IMR-90 (cell line): ENCODE measurements around the gene TPO. TPM values are rescaled to one million over a fixed set of nuclear protein-coding genes. Genes with fewer than 3 reads are reported as not detected.

Experiments
- ATAC-seq: fragments of 200-7000 bp; cut with Tn5 transposase; 2 replicates; pipeline ENCODE4 v1.9.1; 2020; ENCODE audit warnings: low read depth, mild to moderate bottlenecking, moderate library complexity
- BruUV-seq: library from RNA; stranded (reverse); fragments of 400-500 nt; replicated peaks from 2 replicates; lab custom pipeline; 2021; lab: Mats Ljungman, UMichigan
- CTCF ChIA-PET: fragments of 300-600 bp; formaldehyde crosslinking; extraction: SDS; loops from one replicate; lab custom pipeline; 2021; ENCODE audit warnings: antibody characterized with exemption; lab: Yijun Ruan, JAX
- POLR2A ChIA-PET: fragments of 300-600 bp; sonication (Branson Sonifier 250); formaldehyde crosslinking; loops from one replicate; lab custom pipeline; 2022; ENCODE audit warnings: antibody characterized with exemption; ENCODE audit not compliant: unreplicated experiment; lab: Charles Lee
- DNase-seq: peaks from one replicate; pipeline ENCODE4 v3.0.0; 2013
- H2AFZ ChIP-seq: replicated peaks from 2 replicates; pipeline ENCODE3; 2013; ENCODE audit warnings: low read length, mild to moderate bottlenecking; ENCODE audit not compliant: poor library complexity
- H2AK5ac ChIP-seq: 2 replicates; pipeline ENCODE4 v1.6.1; 2013; ENCODE audit warnings: low read depth, low read length, inconsistent platforms
- H2AK9ac ChIP-seq: replicated peaks from 2 replicates; pipeline ENCODE3; 2013; ENCODE audit warnings: mild to moderate bottlenecking, low read depth, low read length, moderate library complexity; ENCODE audit not compliant: poor library complexity
- H2BK120ac ChIP-seq: 2 replicates; pipeline ENCODE4 v1.6.1; 2013; ENCODE audit warnings: low read depth, low read length, inconsistent platforms
- H2BK15ac ChIP-seq: 3 replicates; pipeline ENCODE4 v1.6.1; 2013; ENCODE audit warnings: low read depth, low read length, inconsistent platforms
- H2BK20ac ChIP-seq: 2 replicates; pipeline ENCODE4 v1.6.1; 2013; ENCODE audit warnings: low read depth, mild to moderate bottlenecking, inconsistent platforms, low read length, moderate library complexity
- H2BK5ac ChIP-seq: 2 replicates; pipeline ENCODE4 v1.6.1; 2013; ENCODE audit warnings: mild to moderate bottlenecking, low read depth, low read length, inconsistent platforms; ENCODE audit not compliant: poor library complexity, severe bottlenecking
- H3K14ac ChIP-seq: replicated peaks from 2 replicates; pipeline ENCODE4 v1.6.1; 2013; ENCODE audit warnings: low read depth, low read length, inconsistent platforms
- H3K18ac ChIP-seq: 2 replicates; pipeline ENCODE4 v1.6.1; 2013; ENCODE audit warnings: low read depth, low read length, control low read depth
- H3K23ac ChIP-seq: 2 replicates; pipeline ENCODE4 v1.6.1; 2013; ENCODE audit warnings: low read depth, low read length, inconsistent platforms
- H3K27ac ChIP-seq: 2 replicates; pipeline ENCODE4 v1.5.1; 2013; ENCODE audit warnings: mild to moderate bottlenecking, control low read depth, low read length; ENCODE audit not compliant: insufficient read depth
- H3K27me3 ChIP-seq: 2 replicates; pipeline ENCODE4 v1.6.1; 2013; ENCODE audit warnings: low read length; ENCODE audit not compliant: control insufficient read depth, insufficient read depth
- H3K36me3 ChIP-seq: 2 replicates; pipeline ENCODE4 v1.6.1; 2013; ENCODE audit warnings: low read length, mixed read lengths; ENCODE audit not compliant: control insufficient read depth, insufficient read depth
- H3K4ac ChIP-seq: 2 replicates; pipeline ENCODE4 v1.6.1; 2013; ENCODE audit warnings: low read depth, low read length, inconsistent platforms
- H3K4me1 ChIP-seq: 2 replicates; pipeline ENCODE4 v1.6.1; 2013; ENCODE audit warnings: low read length, mixed read lengths; ENCODE audit not compliant: control insufficient read depth, insufficient read depth
- H3K4me2 ChIP-seq: 2 replicates; pipeline ENCODE4 v1.6.1; 2013; ENCODE audit warnings: low read depth, mild to moderate bottlenecking, control low read depth, low read length, moderate library complexity
- H3K4me3 ChIP-seq: 2 replicates; pipeline ENCODE4 v1.5.1; 2013; ENCODE audit warnings: low read depth, mild to moderate bottlenecking, control low read depth, low read length, moderate library complexity; ENCODE audit not compliant: insufficient read depth
- H3K56ac ChIP-seq: 2 replicates; pipeline ENCODE4 v1.6.1; 2013; ENCODE audit warnings: low read length, inconsistent platforms; ENCODE audit not compliant: insufficient read depth; ENCODE audit errors: extremely low read depth
- H3K79me1 ChIP-seq, 2 experiments: 2 replicates each; pipeline ENCODE4 v1.6.1; 2013; ENCODE audit warnings: low read length in 2 of 2, inconsistent platforms in 1 of 2, low read depth in 1 of 2
- H3K9ac ChIP-seq: 2 replicates; pipeline ENCODE4 v1.6.1; 2013; ENCODE audit warnings: low read depth, low read length, control low read depth
- H3K9me1 ChIP-seq: 2 replicates; pipeline ENCODE4 v1.6.1; 2013; ENCODE audit warnings: low read length, inconsistent platforms; ENCODE audit not compliant: insufficient read depth
- H3K9me3 ChIP-seq: 2 replicates; pipeline ENCODE4 v1.6.1; 2013; ENCODE audit warnings: low read length; ENCODE audit not compliant: control insufficient read depth, insufficient read depth
- H4K20me1 ChIP-seq: 2 replicates; pipeline ENCODE4 v1.6.1; 2013; ENCODE audit warnings: low read length, inconsistent platforms; ENCODE audit not compliant: insufficient read depth
- H4K5ac ChIP-seq: 2 replicates; pipeline ENCODE4 v1.6.1; 2013; ENCODE audit warnings: mild to moderate bottlenecking, low read depth, low read length, control low read depth
- H4K8ac ChIP-seq, 2 experiments: 2 replicates each; pipeline ENCODE4 v1.6.1; 2013; ENCODE audit warnings: low read depth in 2 of 2, low read length in 2 of 2, control low read depth in 1 of 2, inconsistent platforms in 1 of 2
- H4K91ac ChIP-seq: 2 replicates; pipeline ENCODE4 v1.6.1; 2013; ENCODE audit warnings: low read depth, low read length, inconsistent platforms; ENCODE audit not compliant: insufficient read depth
- POLR2A ChIP-seq: IDR thresholded peaks from 2 replicates; pipeline ENCODE4 v1.6.1; 2012; ENCODE audit warnings: mild to moderate bottlenecking, low read depth, low read length
- RFX5 ChIP-seq: IDR thresholded peaks from 2 replicates; pipeline ENCODE4 v1.8.0; 2012; ENCODE audit warnings: low read depth, mild to moderate bottlenecking, low read length, moderate library complexity
- WGBS, 2 experiments: methylation state at CpG; one replicate each; pipeline versions ENCODE4 v1.1.5 to v1.1.7; 2013; ENCODE audit warnings: missing lambda C conversion rate in 2 of 2; ENCODE audit not compliant: insufficient read length in 1 of 2; ENCODE audit errors: extremely low coverage in 2 of 2; 5-methylcytosine and 5-hydroxymethylcytosine counted together
- dilution Hi-C: fragments of 300-500 bp; cut with HindIII; formaldehyde crosslinking; loops from one replicate; pipeline ENCODE4 v1.14.3; 2018; ENCODE audit warnings: low sequenced_read_pairs; ENCODE audit not compliant: unreplicated experiment
- in situ Hi-C: fragments of 300-500 bp; cut with MboI; formaldehyde crosslinking; loops from 3 replicates; pipeline ENCODE4 v1.14.3; 2019; ENCODE audit warnings: low sequenced_read_pairs, inconsistent platforms, mixed read lengths
- intact Hi-C: fragments of 100-400 bp; cut with micrococcal nuclease; formaldehyde crosslinking; loops from 2 replicates; pipeline ENCODE4 v1.10.0; 2022
- polyA plus RNA-seq, 3 experiments: library from polyadenylated mRNA; depleted of rRNA; stranded (reverse); fragments of >200 nt; gene quantifications; 2 replicates each; pipeline ENCODE4 v1.2.3, GENCODE V29; 2012; ENCODE audit warnings: low replicate concordance in 1 of 3
- total RNA-seq: library from RNA; depleted of rRNA; stranded (reverse); fragments of >200 nt; gene quantifications from 2 replicates; pipeline ENCODE4 v1.2.3, GENCODE V29; 2012

Gene TPO
- total and polyA plus RNA-seq, 2 of the 4 experiments (the other 2 are of a cell fraction): not detected

- Histone ChIP-seq H3K4me3 (no peak overlapping the region), H2BK5ac (no peak overlapping the region), H2AFZ (no peak overlapping the region), H3K79me1 (no peaks in the 10 kb centered on the region), H3K18ac (no peak overlapping the region), H3K9ac (no peak overlapping the region), H3K23ac (no peak overlapping the region), H4K20me1 (no peaks in the 10 kb centered on the region), H2AK9ac (no peak overlapping the region), H3K56ac (no peak overlapping the region), H2BK120ac (no peak overlapping the region), H3K14ac (no peak overlapping the region), H4K5ac (no peak overlapping the region), H3K27ac (no peak overlapping the region), H3K9me3 (no peaks in the 10 kb centered on the region), H3K9me1 (no peaks in the 10 kb centered on the region), H2BK20ac (no peak overlapping the region), H2BK15ac (no peak overlapping the region), H3K36me3 (no peaks in the 10 kb centered on the region), H3K4ac (no peak overlapping the region), H4K8ac (no peak overlapping the region), H2AK5ac (no peak overlapping the region), H3K27me3 (no peaks in the 10 kb centered on the region; the same call in 1 of the 2 replicates), H3K4me2 (no peak overlapping the region), H3K4me1 (no peaks in the 10 kb centered on the region), H4K91ac (no peak overlapping the region)
- in situ Hi-C loops: no loop called here
- ATAC-seq (no peak), DNase-seq (no peak)
- BruUV-seq: no TSS peak
- TF ChIP-seq RFX5: no peak
- TF ChIP-seq POLR2A: no peak
- no CpG with 5 or more reads among the region's 7 CpGs for WGBS, 2 experiments
- ChIA-PET POLR2A (no interaction called here), CTCF (no interaction called here)
- intact Hi-C loops: no loop called here
- dilution Hi-C loops: no loop called here
Observed at GRCh38 chr2:1498176-1498575, 84.9 kb downstream of the TPO start.
